ENCODE data around the gene SUMO2. TPM values are rescaled to one million over a fixed set of nuclear protein-coding genes. Genes with fewer than 3 reads are reported as not detected.

SUMO2 gene
- total RNA-seq, 2 donors from 2014 or later: 57.9 to 60.1 TPM

DNA sequence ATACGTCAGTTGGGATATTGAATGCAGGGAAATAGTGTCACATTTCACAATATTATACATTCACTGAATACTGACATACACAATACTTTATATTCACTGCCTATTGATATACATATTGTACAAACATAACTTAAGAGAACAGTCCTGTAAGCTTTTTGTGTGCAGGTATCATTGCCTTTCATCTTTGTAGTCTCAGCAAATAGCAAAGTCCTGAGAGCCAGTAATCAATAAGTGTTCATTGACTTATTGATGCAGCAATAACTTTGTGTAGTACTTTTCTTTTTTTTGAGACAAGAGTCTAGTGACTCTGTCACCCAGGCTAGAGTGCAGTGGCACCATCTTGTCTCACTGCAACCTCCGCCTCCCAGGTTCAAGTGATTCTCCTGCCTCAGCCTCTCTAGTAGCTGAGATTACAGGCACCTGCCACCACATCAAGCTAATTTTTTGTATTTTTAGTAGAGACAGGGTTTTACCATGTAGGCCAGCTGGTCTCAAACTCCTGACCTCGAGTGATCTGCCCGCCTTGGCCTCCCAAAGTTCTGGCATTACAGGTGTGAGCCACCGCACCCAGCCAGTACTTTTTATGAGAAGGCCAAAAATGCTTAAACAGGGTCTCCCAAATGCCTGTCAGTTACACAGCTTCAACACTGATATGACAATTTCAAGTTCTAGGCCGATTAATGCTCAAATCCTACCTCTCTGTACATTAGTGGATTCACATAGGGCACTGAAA lies 17.3 kb upstream of the SUMO2 start:
- no peaks in the 10 kb centered on the region for H3K27me3 ChIP-seq (replicated peaks; ENCODE audit: insufficient read depth)
- TF ChIP-seq, protein P1, sequence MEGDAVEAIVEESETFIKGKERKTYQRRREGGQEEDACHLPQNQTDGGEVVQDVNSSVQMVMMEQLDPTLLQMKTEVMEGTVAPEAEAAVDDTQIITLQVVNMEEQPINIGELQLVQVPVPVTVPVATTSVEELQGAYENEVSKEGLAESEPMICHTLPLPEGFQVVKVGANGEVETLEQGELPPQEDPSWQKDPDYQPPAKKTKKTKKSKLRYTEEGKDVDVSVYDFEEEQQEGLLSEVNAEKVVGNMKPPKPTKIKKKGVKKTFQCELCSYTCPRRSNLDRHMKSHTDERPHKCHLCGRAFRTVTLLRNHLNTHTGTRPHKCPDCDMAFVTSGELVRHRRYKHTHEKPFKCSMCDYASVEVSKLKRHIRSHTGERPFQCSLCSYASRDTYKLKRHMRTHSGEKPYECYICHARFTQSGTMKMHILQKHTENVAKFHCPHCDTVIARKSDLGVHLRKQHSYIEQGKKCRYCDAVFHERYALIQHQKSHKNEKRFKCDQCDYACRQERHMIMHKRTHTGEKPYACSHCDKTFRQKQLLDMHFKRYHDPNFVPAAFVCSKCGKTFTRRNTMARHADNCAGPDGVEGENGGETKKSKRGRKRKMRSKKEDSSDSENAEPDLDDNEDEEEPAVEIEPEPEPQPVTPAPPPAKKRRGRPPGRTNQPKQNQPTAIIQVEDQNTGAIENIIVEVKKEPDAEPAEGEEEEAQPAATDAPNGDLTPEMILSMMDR (IDR thresholded peaks at IDR 0.05): no peak
- H3K9me3 ChIP-seq: no peaks in the 10 kb centered on the region
- no peak overlapping the region for H3K4me3 ChIP-seq
- DNase-seq (ENCODE audit: low spot score) (no peak), ATAC-seq (ENCODE audit: insufficient number of reproducible peaks, low FRiP score, low read depth) (no peak)
- no peak overlapping the region for H3K27ac ChIP-seq
- H3K4me1 ChIP-seq (ENCODE audit: control insufficient read depth in 1 of 2, low read depth in 2 of 2): peaks cover 5 to 6% of the 10 kb centered on the region in 2 donors
- no peaks in the 10 kb centered on the region for H3K36me3 ChIP-seq

DNA sequence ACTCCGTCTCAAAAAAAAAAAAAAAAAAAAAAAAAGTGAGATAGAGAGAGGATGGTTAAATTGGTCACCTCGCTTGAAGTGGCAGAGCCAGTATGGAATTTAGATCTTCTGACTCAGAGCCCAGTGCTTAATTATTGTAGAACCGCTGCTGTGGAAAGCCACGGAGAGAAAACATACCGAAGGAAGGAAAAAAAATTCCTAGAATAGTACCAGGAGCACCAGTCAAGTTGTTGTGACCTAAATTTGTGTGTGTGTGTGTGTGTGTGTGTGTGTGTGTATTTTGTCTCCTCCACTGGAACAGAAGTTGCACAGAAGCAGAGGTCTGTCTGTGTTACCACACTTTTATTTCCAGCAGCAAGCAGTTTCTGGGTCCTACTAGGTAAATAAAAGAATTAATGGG lies 12.1 kb upstream of the SUMO2 start:
- no peak overlapping the region for H3K4me3 ChIP-seq
- no peak overlapping the region for H3K27ac ChIP-seq
- ATAC-seq (ENCODE audit: insufficient number of reproducible peaks, low FRiP score, low read depth) (no peak), DNase-seq (ENCODE audit: low spot score) (no peak)
- H3K9me3 ChIP-seq: no peaks in the 10 kb centered on the region
- TF ChIP-seq, protein P1 (IDR thresholded peaks at IDR 0.05): no peak
- H3K27me3 ChIP-seq (replicated peaks; ENCODE audit: insufficient read depth): no peaks in the 10 kb centered on the region
- H3K4me1 ChIP-seq (ENCODE audit: control insufficient read depth in 1 of 2, low read depth in 2 of 2): no peaks in the 10 kb centered on the region
- no peaks in the 10 kb centered on the region for H3K36me3 ChIP-seq

DNA sequence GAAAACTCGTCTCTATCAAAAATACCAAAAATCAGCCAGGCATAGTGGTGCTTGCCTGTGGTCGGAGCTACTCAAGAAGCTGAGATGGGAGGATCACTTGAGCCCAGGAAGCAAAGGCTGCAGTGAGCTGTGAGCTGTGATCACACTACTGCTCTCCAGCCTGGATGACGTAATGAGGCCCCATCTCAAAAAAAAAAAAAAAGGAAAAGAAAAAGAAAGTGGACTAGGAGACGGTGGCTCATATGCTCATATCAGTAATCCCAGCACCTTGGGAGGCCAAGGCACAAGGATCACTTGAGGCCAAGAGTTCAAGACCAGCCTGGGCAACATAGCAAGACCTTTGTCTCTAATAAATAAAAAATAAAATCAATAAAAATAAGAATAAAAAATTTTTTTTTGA lies 8.8 kb upstream of the SUMO2 start:
- TF ChIP-seq, protein P1 (IDR thresholded peaks at IDR 0.05): no peak

DNA sequence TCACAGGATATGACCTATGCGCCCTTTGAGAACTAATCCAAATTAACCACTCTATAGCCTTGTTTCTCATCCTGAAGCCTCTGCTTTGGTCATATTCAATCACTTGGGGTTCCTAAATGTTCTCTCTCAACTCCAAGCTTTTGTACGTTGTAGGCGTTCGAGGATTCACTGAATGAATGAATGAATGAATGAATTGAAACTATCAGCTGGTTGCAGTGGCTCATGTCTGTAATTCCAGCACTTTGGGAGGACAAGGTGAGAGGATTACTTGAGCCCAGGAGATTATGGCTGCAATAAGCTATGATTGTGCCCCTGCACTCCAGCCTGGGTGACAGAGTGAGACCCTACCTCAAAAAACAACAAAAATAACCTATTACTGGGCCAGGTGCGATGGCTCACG lies 5.9 kb upstream of the SUMO2 start:
- no peaks in the 10 kb centered on the region for H3K36me3 ChIP-seq
- TF ChIP-seq, protein P1 (IDR thresholded peaks at IDR 0.05): no peak

More for the DNA sequence above, 8.8 kb upstream of the SUMO2 start:
- Histone ChIP-seq H3K27me3 (replicated peaks; ENCODE audit: insufficient read depth) (no peaks in the 10 kb centered on the region), H3K27ac (no peak overlapping the region), H3K9me3 (no peaks in the 10 kb centered on the region), H3K4me3 (no peak overlapping the region), H3K36me3 (no peaks in the 10 kb centered on the region), H3K4me1 (ENCODE audit: control insufficient read depth in 1 of 2, low read depth in 2 of 2) (no peaks in the 10 kb centered on the region)
- ATAC-seq (ENCODE audit: insufficient number of reproducible peaks, low FRiP score, low read depth) (no peak), DNase-seq (ENCODE audit: low spot score) (no peak)

DNA sequence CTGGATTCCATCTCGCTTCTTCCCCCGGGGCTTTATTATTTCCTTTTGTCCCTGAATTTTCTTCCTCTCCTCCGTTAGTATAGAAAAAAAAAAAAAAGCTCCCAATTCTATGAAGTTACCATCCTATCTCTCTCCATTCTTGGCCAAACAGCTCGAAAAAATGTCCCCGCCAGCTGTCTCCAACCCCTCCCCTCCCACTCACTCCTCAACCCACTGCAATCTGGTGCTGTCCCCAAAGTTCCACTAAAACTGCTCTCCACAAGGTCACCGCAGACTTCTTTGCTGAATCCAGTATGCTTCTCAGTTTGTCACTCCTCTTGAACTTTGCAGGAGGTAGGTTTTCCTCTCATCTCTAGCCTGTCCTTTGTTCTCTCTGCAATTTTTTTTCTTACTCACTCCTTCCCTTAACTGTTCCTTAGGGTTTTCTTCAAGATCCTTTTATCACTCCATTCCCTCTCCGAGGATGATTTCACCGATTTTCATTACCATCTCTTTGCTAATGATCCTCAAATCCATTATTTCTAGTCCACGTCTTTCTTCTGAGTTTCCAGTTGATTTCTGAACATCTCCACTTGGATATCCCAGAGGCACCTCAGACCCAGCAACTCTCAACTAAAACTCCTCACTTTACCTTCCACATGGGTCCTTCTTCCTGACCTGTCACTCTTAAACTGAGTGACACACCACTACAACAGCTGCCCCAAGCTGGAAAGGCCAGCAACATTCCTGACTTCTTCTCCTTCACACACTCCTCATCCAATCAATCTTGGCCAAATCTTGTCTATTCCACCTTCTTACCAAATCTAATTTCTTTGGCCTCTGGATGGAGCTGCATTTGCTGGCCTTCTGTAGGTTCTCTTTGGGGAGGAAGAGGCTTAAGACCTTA lies 1.5 kb upstream of the SUMO2 start:
- ATAC-seq (ENCODE audit: insufficient number of reproducible peaks, low FRiP score, low read depth) (no peak), DNase-seq (ENCODE audit: low spot score) (no peak)
- no peaks in the 10 kb centered on the region for H3K36me3 ChIP-seq
- peaks cover 10 to 23% of the 10 kb centered on the region in 2 donors for H3K4me1 ChIP-seq (ENCODE audit: control insufficient read depth in 1 of 2, low read depth in 2 of 2)
- H3K27me3 ChIP-seq (replicated peaks; ENCODE audit: insufficient read depth): no peaks in the 10 kb centered on the region
- TF ChIP-seq, protein P1 (IDR thresholded peaks at IDR 0.05): no peak
- H3K4me3 ChIP-seq: no peak overlapping the region
- no peaks in the 10 kb centered on the region for H3K9me3 ChIP-seq
- H3K27ac ChIP-seq: no peak overlapping the region

More for the DNA sequence above, 5.9 kb upstream of the SUMO2 start:
- no peaks in the 10 kb centered on the region for H3K27me3 ChIP-seq (replicated peaks; ENCODE audit: insufficient read depth)
- no peaks in the 10 kb centered on the region for H3K4me1 ChIP-seq (ENCODE audit: control insufficient read depth in 1 of 2, low read depth in 2 of 2)
- ATAC-seq (ENCODE audit: insufficient number of reproducible peaks, low FRiP score, low read depth) (no peak), DNase-seq (ENCODE audit: low spot score) (no peak)
- no peak overlapping the region for H3K4me3 ChIP-seq
- no peak overlapping the region for H3K27ac ChIP-seq
- no peaks in the 10 kb centered on the region for H3K9me3 ChIP-seq

Measured in thoracic aorta (tissue), 2 donors.